ENCODE data around the gene GNS. TPM values are rescaled to one million over a fixed set of nuclear protein-coding genes. Genes with fewer than 3 reads are reported as not detected.
"Not testable (repeated sequence)": the region's sequence is repeated elsewhere in the genome, so short reads cannot be mapped to it uniquely, and the experiment has no call there.

GNS gene
- polyA plus RNA-seq, 3 donors = 159 to 183 (median 180) TPM

GRCh38 chr12:64701283-64701682 is 57.9 kb downstream of the GNS start:
- DNase-seq (ENCODE audit: low read depth in 3 of 3, low spot score in 2 of 3) = no peak

DNA sequence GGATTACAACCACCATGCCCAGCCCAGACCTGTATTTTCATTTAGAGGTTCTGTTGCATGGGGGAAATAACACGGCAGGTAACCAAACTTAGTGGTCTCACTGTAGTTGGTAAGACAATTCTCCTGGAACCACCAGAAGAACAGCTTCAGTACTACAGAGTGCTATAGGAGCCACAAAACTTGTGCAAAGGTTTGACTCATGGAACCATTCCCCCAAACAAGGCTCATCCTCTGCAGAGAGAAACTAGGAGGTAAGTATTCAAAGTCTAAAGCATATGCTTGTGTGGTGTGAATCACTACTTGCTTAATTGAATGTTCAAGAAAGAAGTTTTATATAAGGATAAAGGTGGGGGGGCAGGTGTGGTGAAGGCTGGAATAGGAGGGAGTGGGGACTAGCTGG is 58.7 kb downstream of the GNS start:
- DNase-seq (ENCODE audit: low read depth in 3 of 3, low spot score in 2 of 3) = no peak

DNA sequence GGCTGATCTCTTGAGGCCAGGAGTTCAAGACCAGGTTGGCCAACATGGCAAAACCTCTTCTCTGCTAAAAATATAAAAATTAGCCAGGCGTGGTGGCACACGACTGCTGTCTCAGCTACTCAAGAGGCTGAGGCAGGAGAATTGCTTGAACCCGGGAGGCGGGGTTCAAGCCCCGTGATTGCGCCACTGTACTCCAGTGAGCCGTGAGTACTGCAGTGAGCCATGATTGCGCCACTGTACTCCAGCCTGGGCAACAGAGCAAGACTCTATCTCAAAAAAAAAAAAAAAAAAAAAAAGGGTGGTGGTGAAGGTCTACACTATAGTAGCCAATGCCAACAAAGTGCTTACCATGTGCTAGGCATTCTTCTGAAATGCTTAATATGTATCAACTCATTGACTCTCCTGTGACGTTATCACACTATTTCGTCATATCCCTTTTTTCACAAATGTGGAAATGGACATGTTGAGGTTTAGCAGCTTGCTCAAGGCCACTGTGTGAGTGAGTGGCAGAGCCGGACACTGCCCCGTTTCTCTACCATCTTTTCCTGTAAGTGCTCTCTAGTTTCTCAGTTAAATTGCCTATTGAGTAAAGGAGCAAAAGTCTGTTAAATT is 59.6 kb downstream of the GNS start:
- DNase-seq (ENCODE audit: low read depth in 3 of 3, low spot score in 2 of 3) = no peak

DNA sequence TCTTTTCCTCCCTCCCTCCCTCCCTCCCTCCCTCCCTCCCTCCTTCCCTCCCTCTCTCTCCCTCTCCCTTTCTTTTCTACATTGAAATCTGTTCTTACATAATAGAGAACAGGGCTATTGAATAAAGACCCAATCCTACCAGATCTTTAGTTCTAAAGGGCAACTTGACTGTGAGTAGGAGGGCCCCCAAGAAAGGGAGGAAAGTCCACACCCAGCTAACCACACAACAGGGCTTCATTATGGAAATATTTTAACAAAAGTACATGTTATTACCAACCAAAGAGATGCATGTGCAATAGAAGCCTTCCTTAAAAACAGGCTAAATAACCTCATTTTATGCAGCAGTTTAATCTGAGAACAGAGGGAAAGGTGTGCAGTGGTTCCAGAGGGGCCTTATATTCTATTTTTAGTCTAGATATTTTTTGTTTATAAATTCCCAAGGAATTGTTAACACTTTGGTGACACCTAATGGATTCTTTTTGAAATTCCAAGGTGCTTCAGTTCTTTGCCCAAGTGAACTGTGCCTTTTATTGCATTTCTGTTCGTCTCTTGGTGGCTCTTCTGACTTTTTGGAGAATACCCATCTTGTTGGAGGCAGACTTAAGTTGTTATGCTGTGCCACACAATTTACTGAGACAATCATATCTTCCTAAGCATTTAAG is 63.0 kb downstream of the GNS start:
- DNase-seq (ENCODE audit: low read depth in 3 of 3, low spot score in 2 of 3) = no peak

- DNase-seq (ENCODE audit: low read depth in 3 of 3, low spot score in 2 of 3) = no peak
Measured at GRCh38 chr12:64695550-64695949, 63.7 kb downstream of the GNS start.

- DNase-seq (ENCODE audit: low read depth in 3 of 3, low spot score in 2 of 3) = no peak
Measured at GRCh38 chr12:64694130-64695040, 64.8 kb downstream of the GNS start.

GRCh38 chr12:64691795-64692583 is 67.2 kb downstream of the GNS start:
- peak in 2 of 3 donors; percentile 52 to 63 for DNase-seq (ENCODE audit: low read depth in 3 of 3, low spot score in 2 of 3)

DNA sequence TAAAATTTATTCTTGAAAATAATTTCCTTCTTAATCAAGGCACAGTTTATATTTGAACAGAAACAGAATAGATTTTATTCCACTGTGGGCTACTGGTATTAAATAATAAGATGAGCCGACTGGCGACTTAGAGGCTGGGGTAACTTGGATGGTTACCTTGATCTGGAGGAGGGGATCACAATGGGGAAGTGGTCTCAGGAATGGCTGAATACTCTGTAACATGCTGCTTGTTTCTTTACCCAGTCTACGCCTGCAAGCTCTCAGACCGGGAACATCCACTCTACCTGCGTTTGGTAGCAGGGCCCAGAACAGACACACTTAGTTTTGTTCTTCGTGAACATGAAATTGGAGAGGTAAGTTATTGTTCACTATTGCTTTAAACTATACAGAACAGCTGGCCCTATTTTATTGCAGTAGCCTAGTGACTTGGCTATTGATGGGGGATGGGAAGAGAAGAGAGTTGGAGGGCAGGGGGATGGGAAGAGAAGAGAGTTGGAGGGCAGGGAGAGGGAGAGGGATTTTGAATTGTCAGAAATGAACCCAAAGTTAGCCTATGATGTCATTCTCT is 67.9 kb downstream of the GNS start:
- DNase-seq (ENCODE audit: low read depth in 3 of 3, low spot score in 2 of 3) = no peak

- DNase-seq (ENCODE audit: low read depth in 3 of 3, low spot score in 2 of 3) = not testable (repeated sequence)
Measured at GRCh38 chr12:64690236-64690635, 69.0 kb downstream of the GNS start.

- no peak for DNase-seq (ENCODE audit: low read depth in 3 of 3, low spot score in 2 of 3)
Measured at GRCh38 chr12:64688715-64689114, 70.5 kb downstream of the GNS start.

GRCh38 chr12:64688219-64688618 is 71.0 kb downstream of the GNS start:
- DNase-seq (ENCODE audit: low read depth in 3 of 3, low spot score in 2 of 3) = no peak

DNA sequence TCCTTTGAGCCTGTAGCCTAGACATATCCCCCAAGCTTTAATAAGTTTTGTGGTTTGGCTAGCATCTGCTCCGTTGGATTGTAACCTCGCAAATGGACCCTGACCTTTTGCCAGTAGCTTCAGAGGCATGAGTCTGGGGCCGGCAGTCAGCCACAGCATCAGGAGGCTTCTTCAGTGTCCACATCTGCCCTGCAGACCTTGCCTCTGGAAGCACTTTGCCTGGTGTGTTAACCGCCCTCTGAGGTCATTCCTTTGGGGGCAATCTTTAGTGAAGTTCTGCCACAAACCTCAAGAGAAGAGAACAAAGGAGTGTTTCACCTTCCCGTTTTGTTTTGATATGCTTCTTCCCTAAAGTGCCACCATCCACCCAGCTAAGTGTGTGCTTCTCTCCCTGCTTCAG is 71.4 kb downstream of the GNS start:
- no peak for DNase-seq (ENCODE audit: low read depth in 3 of 3, low spot score in 2 of 3)

GRCh38 chr12:64685605-64686004 is 73.6 kb downstream of the GNS start:
- no peak for DNase-seq (ENCODE audit: low read depth in 3 of 3, low spot score in 2 of 3)

- DNase-seq (ENCODE audit: low read depth in 3 of 3, low spot score in 2 of 3) = no peak
Measured at GRCh38 chr12:64685050-64685449, 74.2 kb downstream of the GNS start.

DNA sequence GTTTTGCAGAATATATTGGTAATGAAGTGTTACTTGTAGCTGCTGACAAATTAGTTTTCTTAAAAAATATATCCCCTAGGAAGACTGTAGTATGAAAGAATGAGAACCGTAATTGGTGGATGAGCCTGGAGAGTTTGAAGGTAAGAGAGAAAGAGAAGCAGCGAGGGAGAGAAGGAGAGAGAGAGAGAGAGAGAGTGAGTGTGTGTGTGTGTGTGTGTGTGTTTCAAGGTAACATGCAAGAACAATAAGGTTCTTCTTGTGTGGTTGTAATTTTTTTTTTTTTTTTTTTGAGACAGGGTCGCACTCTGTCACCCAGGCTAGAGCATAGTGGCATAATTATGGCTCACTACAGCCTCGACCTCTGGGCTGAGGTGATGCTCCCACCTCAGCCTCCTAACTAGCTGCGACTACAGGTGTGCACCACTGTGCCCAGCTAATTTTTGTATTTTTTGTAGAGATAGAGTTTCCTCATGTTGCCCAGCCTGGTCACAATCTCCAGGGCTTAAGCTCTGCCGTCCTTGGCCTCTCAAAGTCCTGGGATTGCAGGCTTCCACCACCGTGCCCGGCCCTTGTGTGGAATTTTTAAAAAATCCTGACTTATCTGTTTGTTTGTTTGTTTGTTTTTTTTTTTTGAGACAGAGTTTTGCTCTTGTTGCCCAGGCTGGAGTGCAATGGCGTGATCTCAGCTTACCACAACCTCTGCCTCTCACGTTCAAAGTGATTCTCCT is 75.2 kb downstream of the GNS start:
- no peak for DNase-seq (ENCODE audit: low read depth in 3 of 3, low spot score in 2 of 3)

DNA sequence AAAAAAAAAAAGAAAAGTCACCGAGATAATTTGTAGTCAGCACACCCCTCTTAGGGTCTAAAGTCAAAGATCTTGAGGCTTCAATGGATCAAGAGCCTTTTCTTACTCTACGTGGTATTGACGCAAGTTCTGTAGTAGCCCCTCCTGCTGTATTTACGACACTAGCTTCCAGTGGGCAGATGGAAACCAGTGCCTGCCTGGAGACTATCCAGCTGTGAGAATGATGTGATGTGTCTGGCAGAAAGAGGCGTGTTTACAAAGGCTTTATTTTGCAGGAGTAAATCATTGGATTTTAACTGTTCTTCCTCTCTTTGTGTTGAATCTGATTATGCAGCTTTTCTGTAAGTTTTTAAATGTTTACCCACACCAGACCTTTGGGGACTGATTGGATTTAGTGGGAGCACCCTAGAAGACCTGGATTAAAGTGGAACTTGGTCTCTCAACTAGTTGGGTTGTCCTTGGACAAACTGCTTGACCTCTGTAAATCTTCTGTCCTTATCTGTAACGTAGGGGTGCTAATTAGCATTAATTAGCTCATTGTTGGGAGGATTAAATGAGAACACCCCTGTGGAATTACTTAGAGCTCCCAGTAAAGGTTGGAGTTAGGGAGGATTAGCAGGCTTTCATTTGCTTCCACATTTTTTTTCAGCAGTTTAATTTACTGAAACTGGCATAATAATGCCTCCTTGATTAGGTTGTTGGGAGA is 76.5 kb downstream of the GNS start:
- peak; percentile 58 to 73 (median 63) for DNase-seq (ENCODE audit: low read depth in 3 of 3, low spot score in 2 of 3)

DNA sequence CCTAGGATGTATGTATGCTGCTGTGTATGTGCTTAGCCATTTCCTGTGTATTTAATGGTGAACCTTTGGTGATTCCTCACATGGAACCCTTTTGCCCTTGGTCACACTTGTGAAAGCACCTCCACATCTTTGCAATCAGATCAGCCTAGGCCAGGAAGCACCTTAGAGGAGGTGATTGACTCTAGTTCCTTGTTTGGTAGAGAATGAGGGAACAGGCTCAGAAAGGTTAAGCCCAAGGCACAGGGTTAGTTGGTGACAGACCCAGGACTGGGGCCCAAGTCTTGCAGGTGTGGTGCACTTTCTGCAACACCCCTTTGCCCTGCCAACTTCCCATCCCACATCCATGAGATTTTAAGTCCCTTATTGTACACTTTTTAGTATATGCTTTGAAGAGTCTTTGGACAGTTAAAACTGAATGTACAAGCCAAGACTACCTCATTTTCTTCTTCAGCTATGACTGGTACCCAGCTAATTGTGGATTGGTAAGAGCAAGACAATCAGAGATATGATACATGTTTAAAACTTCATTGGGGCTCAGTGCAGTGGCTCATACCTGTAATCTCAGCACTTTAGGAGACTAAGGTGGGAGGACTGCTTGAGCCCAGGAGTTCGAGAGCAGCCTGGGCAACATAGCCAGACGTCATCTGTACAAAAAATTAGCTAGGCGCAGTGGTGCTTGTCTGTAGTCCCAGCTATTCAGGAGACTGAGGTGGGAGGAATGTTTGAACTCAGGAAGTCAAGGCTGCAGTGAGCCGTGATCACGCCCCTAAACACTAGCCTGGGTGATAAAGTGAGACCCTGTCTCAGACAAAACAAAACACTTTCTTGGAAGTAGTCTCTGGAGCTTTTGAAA is 77.8 kb downstream of the GNS start:
- DNase-seq (ENCODE audit: low read depth in 3 of 3, low spot score in 2 of 3) = no peak

DNA sequence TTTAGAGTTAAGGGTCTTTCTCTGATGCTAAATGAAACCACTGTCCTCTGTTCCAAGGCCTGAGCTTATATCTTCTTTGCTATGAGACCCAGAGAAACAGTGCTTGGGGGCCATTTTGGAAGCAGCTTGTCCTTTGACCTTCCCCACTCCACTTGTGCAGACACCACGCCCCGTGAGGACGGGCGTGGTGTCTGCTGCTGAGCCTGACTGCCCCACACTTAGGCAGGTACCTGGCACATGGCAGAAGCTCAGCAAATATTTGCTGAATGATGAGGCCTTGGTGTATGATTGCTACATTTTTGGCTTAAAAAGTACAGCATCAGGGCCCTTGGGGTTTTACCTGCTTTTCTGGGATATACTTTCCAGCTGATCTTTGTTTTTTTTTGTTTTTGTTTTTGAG is 79.0 kb downstream of the GNS start:
- no peak for DNase-seq (ENCODE audit: low read depth in 3 of 3, low spot score in 2 of 3)

Measured in right renal cortex interstitium (tissue), 3 donors.